Pancreas (tissue), 10 donors: ENCODE results near the gene RPAP3. TPM values are rescaled to one million over a fixed set of nuclear protein-coding genes. Genes with fewer than 3 reads are reported as not detected.

Experiments
- ATAC-seq, 4 donors: fragments of 200-7000 bp; cut with Tn5 transposase; one replicate each; pipeline versions ENCODE4 v1.8.0 to v1.9.1; 2020; ENCODE audit warnings: mild to moderate bottlenecking in 4 of 4, moderate library complexity in 4 of 4
- DNase-seq, 6 donors: peaks; one replicate each; pipeline ENCODE4 v3.0.0-alpha.2; 2020
- FAIRE-seq: peaks from 2 replicates; lab custom pipeline; 2012; peaks lifted over from hg19 to GRCh38; lab: Jason Lieb, UNC
- H3K27ac ChIP-seq, 4 donors: fragments of 200-600 bp; sonication (generic); 1 replicate in 3 of 4; 2 replicates in 1 of 4; pipeline versions ENCODE4 v1.5.0 to v1.8.0; 2020
- H3K27me3 ChIP-seq, 4 donors: fragments of 200-600 bp; one replicate each; pipeline ENCODE4 v1.8.0; 2021
- H3K36me3 ChIP-seq, 3 donors: fragments of 200-600 bp; sonication (generic) in 1 of 3; one replicate each; pipeline versions ENCODE4 v1.5.0 to v1.8.0; 2020 to 2021
- H3K4me1 ChIP-seq, 3 donors: fragments of 200-600 bp; one replicate each; pipeline ENCODE4 v1.8.0; 2021
- H3K4me3 ChIP-seq, 4 donors: fragments of 200-600 bp; sonication (generic) in 2 of 4; one replicate each; pipeline versions ENCODE4 v1.5.0 to v1.8.0; 2020 to 2021
- H3K9me3 ChIP-seq, 4 donors: fragments of 200-600 bp; one replicate each; pipeline ENCODE4 v1.8.0; 2021
- WGBS, 2 donors: extraction: QIAGEN DNeasy Blood & Tissue Kit; methylation state at CpG; one replicate each; pipeline ENCODE4 v1.1.7; 2013; 5-methylcytosine and 5-hydroxymethylcytosine counted together
- intact Hi-C, 3 donors: fragments of 100-400 bp; cut with DNase I; formaldehyde crosslinking; loops; one replicate each; pipeline versions ENCODE4 v1.11.1 to v1.14.2; 2022
- polyA plus RNA-seq, 2 donors: library from polyadenylated mRNA; stranded (reverse); fragments of 200-250 nt; gene quantifications; one replicate each; pipeline ENCODE4 v1.2.3, GENCODE V29; 2013
- total RNA-seq, 6 donors: library from RNA; stranded (reverse); fragmentation: NEBNext Ultra II Directional in 4 of 6; extraction: Animal tissue kit (Norgen Biotek cat#: 25700) in 4 of 6; gene quantifications; one replicate each; pipeline versions ENCODE4 v1.2.1 to v1.2.4, GENCODE V29; 2021 to 2023
- TF ChIP-seq, protein P1 (sequence below), 4 donors: fragments of 200-600 bp; sonication (generic) in 3 of 4; IDR thresholded peaks; one replicate each; pipeline versions ENCODE4 v1.5.0 to v1.8.0; 2021; ENCODE audit warnings: antibody characterized with exemption in 4 of 4
- donor health status: healthy with polysubstance abuse.
- donor health status: DM: no; HTN: no; CAD: no; lungs with moderate emphysema.
- donor health status: DM: no; HTN: no; CAD: no.
- donor health status: control.
- donor health status: control.
- donor health status: Bipolar disorder and iron deficiency.
- donor health status: DM: yes; HTN: yes; CAD: no.
- donor health status: DM: no; HTN: no; CAD: no.
- donor health status: DM: no; HTN: no; CAD: no.
- donor health status: DM: yes; HTN: yes; CAD: no.

The RPAP3 gene
- total and polyA plus RNA-seq, 8 donors: 3.3 to 12.1 (median 8.9) TPM

DNA sequence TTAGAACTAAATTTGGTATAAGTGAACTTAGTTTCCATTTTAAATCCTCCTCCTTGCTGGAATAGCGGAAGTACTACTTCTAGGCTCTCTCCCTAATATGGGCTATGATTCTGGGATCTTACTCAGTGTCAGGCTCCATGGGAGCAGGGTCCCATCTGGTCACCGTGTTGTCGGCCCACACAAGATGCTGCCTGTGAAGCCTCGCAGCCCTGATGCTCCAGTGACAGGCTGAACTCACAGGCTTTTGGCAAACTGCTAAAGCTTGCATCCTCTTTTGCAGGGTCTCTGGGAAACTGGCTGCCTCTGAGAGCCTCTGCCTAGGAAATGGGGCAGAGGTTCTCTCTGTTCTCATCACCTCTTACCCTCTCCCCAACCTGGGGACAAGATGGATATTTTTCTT, 88.4 kb downstream of the RPAP3 start:
- Histone ChIP-seq H3K27me3 (no peaks in the 10 kb centered on the region), H3K9me3 (no peaks in the 10 kb centered on the region), H3K4me3 (no peak overlapping the region), H3K27ac (no peak overlapping the region), H3K36me3 (no peaks in the 10 kb centered on the region), H3K4me1 (no peaks in the 10 kb centered on the region)
- no peak for FAIRE-seq
- 84 to 88% methylated on average over 4 of the region's 4 CpGs for WGBS, 2 donors
- TF ChIP-seq, protein P1, sequence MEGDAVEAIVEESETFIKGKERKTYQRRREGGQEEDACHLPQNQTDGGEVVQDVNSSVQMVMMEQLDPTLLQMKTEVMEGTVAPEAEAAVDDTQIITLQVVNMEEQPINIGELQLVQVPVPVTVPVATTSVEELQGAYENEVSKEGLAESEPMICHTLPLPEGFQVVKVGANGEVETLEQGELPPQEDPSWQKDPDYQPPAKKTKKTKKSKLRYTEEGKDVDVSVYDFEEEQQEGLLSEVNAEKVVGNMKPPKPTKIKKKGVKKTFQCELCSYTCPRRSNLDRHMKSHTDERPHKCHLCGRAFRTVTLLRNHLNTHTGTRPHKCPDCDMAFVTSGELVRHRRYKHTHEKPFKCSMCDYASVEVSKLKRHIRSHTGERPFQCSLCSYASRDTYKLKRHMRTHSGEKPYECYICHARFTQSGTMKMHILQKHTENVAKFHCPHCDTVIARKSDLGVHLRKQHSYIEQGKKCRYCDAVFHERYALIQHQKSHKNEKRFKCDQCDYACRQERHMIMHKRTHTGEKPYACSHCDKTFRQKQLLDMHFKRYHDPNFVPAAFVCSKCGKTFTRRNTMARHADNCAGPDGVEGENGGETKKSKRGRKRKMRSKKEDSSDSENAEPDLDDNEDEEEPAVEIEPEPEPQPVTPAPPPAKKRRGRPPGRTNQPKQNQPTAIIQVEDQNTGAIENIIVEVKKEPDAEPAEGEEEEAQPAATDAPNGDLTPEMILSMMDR (IDR thresholded peaks at IDR 0.05): no peak
- no peak for DNase-seq
- intact Hi-C loops: no loop called here
- no peak for ATAC-seq

DNA sequence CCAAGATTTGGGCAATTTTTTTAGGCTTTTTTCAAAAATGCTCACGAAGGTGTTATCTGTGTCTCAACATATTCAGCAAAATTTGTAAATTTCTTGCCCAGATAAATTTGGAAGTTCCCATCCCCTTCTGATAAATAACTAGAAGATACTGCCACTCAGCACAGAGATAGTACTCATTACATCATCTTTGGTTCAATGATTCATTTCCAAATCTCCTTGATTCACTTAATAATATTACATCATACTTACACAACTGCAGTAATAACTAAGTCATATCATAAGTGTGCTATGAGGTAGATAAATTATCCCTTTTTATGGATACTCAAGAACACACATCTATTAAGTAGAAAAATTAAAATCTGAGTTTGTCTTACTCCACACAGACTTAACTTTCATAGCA, 89.4 kb downstream of the RPAP3 start:
- H3K27ac ChIP-seq: no peak overlapping the region
- H3K4me3 ChIP-seq: no peak overlapping the region
- intact Hi-C loops: no loop called here
- FAIRE-seq (no peak), ATAC-seq (no peak), DNase-seq (no peak)
- WGBS, 2 donors: 89 to 92% methylated on average over 1 of the region's 1 CpG
- H3K27me3 ChIP-seq: no peaks in the 10 kb centered on the region
- no peaks in the 10 kb centered on the region for H3K9me3 ChIP-seq
- no peaks in the 10 kb centered on the region for H3K4me1 ChIP-seq
- TF ChIP-seq, protein P1 (IDR thresholded peaks at IDR 0.05): no peak
- no peaks in the 10 kb centered on the region for H3K36me3 ChIP-seq

DNA sequence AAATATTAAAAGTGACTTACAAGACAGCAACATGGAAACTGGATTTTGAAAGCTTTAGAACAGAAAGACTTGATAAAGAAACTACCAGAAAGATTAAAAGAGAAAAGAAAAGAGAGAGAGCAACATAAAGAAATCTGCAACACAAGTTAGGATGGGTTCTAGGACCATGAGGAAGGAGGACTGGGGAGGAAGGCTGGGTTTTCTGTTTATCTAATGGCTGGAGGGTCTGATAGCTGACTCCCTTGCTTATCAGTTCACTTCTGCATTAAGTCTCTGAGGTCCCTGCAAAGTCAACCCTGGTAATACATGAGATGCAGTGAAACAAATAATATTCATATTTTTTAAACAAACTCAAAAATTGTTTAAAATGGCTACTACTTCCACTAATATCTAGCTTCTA, 90.1 kb downstream of the RPAP3 start:
- Histone ChIP-seq H3K4me3 (no peak overlapping the region), H3K9me3 (no peaks in the 10 kb centered on the region), H3K27ac (no peak overlapping the region), H3K27me3 (no peaks in the 10 kb centered on the region), H3K4me1 (no peaks in the 10 kb centered on the region), H3K36me3 (no peaks in the 10 kb centered on the region)
- DNase-seq (no peak), FAIRE-seq (no peak), ATAC-seq (no peak)
- TF ChIP-seq, protein P1 (IDR thresholded peaks at IDR 0.05): no peak
- intact Hi-C loops: no loop called here

DNA sequence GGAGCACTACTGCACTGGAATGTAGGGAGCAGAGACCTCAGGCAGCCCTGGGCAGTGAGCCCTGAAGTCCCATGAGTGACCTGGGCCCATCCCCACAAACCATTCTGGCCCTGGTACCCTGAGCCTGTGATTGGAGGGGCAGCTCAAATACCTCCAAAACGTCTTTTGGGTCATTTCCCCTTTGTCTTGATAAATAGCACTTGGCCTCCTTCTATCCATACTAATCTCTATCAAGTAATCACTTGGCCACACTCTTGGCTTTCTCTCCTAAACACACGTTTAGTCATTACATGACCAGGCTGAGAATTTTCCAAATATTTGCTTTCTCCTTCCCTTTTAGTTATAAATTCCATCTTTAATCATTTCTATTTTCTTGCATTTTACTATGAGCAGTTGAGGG, 91.3 kb downstream of the RPAP3 start:
- no peaks in the 10 kb centered on the region for H3K27me3 ChIP-seq
- no peak overlapping the region for H3K27ac ChIP-seq
- WGBS, 2 donors: 40 to 42% methylated on average over 2 of the region's 2 CpGs
- TF ChIP-seq, protein P1 (IDR thresholded peaks at IDR 0.05): no peak
- H3K9me3 ChIP-seq: no peaks in the 10 kb centered on the region
- DNase-seq: no peak
- FAIRE-seq: no peak
- ATAC-seq: no peak
- no peaks in the 10 kb centered on the region for H3K36me3 ChIP-seq
- H3K4me3 ChIP-seq: no peak overlapping the region
- intact Hi-C loops: no loop called here
- H3K4me1 ChIP-seq: no peaks in the 10 kb centered on the region

DNA sequence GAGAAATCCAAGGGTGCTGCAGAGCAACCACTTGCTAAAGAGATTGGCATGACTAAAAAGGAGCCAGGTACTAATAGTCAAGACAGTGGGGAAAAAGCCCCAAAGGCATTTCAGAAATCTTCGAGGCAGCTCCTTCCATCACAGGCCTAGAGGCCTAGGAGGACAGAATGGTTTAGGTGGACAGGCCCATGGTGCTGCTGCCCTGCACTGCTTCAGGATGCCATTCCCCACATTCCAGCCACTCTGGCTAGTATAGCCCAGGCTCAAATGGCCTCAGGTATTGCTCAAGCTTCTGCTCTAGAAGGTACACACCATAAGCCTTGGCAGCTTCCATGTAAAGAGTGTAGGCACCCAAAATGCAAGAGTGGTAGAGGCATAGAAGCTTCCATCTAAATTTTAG, 92.9 kb downstream of the RPAP3 start:
- 88 to 91% methylated on average over 1 of the region's 1 CpG for WGBS, 2 donors
- intact Hi-C loops: no loop called here

More for the DNA sequence above, 92.9 kb downstream of the RPAP3 start:
- FAIRE-seq (no peak), DNase-seq (no peak), ATAC-seq (no peak)
- Histone ChIP-seq H3K9me3 (no peaks in the 10 kb centered on the region), H3K4me1 (no peaks in the 10 kb centered on the region), H3K36me3 (no peaks in the 10 kb centered on the region), H3K4me3 (no peak overlapping the region), H3K27me3 (no peaks in the 10 kb centered on the region), H3K27ac (no peak overlapping the region)
- TF ChIP-seq, protein P1 (IDR thresholded peaks at IDR 0.05): no peak
